Heart left ventricle (tissue), 13 donors: ENCODE results near the gene EML5.

Experiments
- POLR2A ChIP-seq, 2 donors: fragments of 450-650 bp; IDR thresholded peaks; one replicate each; pipeline ENCODE4 v1.6.1; 2017; ENCODE audit warnings: antibody characterized with exemption in 2 of 2, mild to moderate bottlenecking in 2 of 2, moderate library complexity in 2 of 2
- TF ChIP-seq, protein P1 (sequence below), 12 donors: fragments of 200-600 bp; sonication (generic) in 4 of 12; IDR thresholded peaks; one replicate each; pipeline versions ENCODE4 v1.5.0 to v1.8.0; 2018 to 2022; ENCODE audit warnings: antibody characterized with exemption in 12 of 12, mild to moderate bottlenecking in 5 of 12
- donor health status: ischemic (EF 13 %, LVEDD 7.1; RV severe dilation, severe dysfunction).
- donor health status: DM: no; HTN: yes; CAD: no.
- donor health status: DM: no; HTN: no; CAD: no.
- donor health status: ischemic (EF 25% LVEDD 6.9; RV normal size, moderate dysfunction).
- donor health status: ischemic (EF 25% LVEDD 5.7; RV mildly dilated, moderate dysfunction).
- donor health status: ischemic (EF 35%, LVEDD 5.7; RV mildly dilated, moderate dysfunction).
- donor health status: nonischemic (EF 11% LVEDD 7.7; RV severe dilation, severe dysfunction).
- donor health status: DM: yes; HTN: yes; CAD: no.
- donor health status: PGD.
- donor health status: ischemic (EF 29% LVEDD 5.4; RV normal size, mild dysfunction).
- donor health status: nonischemic (EF 23%, LVEDD 6.1; RV moderate dilation, normal function).

DNA sequence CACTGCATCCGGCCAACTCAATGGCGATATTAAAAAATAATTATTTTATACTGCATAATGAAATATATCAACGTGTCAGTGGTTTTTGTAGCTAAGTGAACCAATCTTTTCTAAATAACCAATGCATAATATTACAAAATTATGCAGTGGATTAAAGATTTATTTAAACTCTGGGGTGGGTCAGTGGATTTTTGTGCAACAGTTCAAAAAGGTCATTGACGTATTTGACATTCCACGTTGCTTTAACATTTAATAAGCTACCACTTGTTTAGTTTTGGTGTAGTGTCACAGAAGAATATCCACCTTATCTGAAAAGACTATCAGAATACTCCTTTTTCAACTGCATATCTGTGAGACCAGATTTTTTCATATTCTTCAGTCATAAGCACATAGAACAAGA lies 227.3 kb downstream of the EML5 start:
- TF ChIP-seq, protein P1, sequence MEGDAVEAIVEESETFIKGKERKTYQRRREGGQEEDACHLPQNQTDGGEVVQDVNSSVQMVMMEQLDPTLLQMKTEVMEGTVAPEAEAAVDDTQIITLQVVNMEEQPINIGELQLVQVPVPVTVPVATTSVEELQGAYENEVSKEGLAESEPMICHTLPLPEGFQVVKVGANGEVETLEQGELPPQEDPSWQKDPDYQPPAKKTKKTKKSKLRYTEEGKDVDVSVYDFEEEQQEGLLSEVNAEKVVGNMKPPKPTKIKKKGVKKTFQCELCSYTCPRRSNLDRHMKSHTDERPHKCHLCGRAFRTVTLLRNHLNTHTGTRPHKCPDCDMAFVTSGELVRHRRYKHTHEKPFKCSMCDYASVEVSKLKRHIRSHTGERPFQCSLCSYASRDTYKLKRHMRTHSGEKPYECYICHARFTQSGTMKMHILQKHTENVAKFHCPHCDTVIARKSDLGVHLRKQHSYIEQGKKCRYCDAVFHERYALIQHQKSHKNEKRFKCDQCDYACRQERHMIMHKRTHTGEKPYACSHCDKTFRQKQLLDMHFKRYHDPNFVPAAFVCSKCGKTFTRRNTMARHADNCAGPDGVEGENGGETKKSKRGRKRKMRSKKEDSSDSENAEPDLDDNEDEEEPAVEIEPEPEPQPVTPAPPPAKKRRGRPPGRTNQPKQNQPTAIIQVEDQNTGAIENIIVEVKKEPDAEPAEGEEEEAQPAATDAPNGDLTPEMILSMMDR (IDR thresholded peaks at IDR 0.05): no peak
- no peak for TF ChIP-seq POLR2A (IDR thresholded peaks at IDR 0.05)
